C1 segment of cervical spinal cord (tissue), 14 donors: ENCODE results near the gene PPFIBP2.

Source experiments
- DNase-seq, 14 donors: peaks; one replicate each; lab custom pipeline; 2025; lab: John Stamatoyannopoulos, UW

Gene PPFIBP2

DNA sequence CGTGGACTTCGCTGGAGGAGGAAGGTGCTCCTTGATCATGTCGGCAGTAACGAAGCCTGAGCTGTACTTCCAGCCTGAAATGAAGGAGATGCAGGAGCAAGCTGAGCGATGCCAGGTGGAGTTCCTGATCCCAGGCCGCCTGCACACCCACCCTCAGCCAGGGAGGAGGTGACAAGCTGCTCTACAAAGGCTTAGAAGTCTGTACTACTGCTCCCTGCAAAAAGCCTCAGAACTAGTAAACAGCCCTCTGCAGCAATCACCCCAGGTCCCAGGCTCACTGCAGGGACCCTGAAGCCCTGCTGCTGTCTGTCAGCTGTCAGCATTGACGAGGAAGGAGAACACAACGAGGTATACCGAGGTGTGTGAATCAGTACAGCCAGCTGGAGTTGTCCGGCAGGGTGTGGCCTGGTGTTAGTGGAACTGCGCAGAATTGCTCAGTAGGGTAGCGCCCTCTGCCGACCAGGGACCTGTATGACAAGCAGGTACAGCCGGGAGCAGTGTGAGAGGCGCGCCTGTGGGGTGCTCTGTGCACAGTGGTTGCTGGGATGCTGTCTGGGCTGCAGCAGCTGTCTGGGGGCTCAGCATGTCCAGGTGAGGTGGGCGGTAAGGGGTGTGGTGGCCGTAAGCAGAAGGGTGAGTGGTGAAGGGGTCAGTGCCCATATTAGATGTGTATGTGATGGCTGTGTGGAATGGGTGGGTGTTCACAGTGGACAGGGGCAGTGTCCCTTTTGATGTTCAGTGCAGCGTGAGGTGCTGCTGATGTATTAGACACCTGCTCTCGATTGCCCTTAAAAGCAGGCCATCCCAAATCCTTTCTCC lies 151.9 kb downstream of the PPFIBP2 start:
- peak in 7 of 14 donors; percentile 27 to 66 (median 41) for DNase-seq

DNA sequence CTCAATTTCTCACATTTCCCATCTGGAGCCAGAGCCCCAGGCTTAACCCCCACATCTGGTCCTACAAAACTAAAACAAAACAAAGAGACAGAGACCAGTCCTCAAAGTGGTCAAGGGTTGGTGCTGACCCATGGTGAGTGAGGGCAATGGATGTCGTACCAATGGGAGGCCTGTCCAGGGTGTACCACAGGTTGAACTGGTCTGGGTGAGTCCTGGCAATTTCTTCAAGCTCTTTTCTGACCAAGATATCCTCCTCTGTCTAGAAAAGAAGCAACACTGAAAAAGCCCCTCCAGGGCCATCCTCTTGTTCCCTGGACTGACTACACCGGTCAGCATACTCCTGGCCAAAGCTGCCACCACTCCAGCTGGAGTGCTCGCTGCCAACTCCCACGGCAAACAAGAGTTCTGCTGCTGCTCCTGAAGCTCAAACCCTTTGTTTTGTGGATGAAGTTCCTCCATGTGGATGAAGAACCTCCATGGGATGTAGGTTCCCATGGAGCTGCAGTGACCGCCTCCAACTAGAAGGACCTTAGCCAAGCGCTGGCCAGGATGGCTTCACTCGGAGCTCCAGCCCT lies 152.6 kb downstream of the PPFIBP2 start:
- no peak for DNase-seq

DNA sequence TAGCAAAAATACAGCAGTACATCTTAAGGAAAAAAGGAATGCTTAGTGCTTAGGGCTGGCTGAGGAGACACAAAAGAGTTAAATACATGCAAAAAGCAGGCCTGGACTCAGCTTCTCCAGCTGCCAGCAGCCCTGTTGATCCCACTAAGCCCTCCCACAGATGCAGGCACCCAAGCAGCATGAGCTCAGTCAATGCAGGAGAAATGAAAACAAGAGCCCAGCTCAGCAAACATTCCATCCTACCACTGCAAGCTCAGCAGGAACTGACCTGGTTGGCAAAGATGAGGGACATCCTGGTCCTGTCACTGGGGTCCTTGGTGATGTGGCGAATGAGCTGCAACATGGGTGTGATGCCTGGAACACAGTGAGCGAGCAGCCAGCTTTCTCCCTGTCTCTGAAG lies 153.7 kb downstream of the PPFIBP2 start:
- no peak for DNase-seq

DNA sequence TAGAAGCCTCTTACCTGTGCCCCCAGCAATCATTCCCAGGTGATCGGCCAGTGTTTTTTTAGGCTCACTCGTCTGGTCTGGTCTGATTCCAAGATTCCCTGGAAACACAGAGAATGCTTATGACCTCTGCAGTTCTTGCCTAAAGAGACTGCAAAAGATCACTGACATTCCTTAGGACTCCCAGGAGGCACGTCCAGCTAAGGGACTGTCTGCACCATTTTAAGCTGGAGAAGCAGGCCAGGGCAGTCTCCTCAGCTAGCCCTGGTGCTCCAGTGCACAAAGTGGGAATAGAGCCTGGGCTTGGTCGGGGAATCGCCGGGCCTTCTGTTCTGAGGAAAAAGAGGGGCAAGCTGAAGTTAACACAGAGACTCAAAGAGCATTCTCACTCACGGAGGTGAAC lies 154.7 kb downstream of the PPFIBP2 start:
- DNase-seq: no peak

DNA sequence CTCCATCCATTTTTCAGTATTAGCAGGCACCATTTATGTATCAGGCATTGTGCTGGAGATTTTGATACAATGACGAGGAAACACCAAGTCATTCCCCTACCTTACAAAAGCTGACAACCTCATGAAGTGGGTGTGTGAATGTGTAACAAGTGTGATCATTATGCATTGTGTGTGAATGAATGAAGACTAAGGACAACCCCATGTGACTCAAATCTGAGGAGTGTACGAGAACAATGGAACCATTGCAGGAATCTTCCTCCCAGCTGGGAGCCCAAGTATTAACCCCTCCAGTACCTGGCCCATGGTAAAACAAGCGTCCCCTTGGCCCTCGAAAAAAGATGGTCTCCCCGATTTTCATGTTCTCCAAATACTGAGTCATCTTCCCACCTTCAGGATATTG lies 155.1 kb downstream of the PPFIBP2 start:
- peak in 1 of 14 donors; percentile 70 for DNase-seq

DNA sequence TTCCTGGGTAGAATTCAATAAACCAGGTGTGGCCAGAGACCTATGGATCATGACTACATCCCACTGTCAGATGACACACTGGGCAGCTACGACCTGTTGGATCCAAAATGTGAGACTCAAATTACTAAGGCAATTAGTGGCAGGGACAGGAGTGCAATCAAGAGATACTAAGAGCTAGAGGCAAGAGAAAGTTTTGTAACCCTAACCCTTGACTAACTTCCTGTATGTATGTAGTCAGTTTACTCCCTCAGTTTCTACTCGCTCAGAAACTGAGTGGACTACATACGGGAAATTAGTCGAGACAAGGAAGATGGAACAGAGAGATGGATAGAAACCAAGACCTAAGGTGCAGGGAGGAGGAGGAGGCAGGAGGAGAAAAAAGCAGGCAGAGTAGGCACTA lies 156.8 kb downstream of the PPFIBP2 start:
- no peak for DNase-seq

DNA sequence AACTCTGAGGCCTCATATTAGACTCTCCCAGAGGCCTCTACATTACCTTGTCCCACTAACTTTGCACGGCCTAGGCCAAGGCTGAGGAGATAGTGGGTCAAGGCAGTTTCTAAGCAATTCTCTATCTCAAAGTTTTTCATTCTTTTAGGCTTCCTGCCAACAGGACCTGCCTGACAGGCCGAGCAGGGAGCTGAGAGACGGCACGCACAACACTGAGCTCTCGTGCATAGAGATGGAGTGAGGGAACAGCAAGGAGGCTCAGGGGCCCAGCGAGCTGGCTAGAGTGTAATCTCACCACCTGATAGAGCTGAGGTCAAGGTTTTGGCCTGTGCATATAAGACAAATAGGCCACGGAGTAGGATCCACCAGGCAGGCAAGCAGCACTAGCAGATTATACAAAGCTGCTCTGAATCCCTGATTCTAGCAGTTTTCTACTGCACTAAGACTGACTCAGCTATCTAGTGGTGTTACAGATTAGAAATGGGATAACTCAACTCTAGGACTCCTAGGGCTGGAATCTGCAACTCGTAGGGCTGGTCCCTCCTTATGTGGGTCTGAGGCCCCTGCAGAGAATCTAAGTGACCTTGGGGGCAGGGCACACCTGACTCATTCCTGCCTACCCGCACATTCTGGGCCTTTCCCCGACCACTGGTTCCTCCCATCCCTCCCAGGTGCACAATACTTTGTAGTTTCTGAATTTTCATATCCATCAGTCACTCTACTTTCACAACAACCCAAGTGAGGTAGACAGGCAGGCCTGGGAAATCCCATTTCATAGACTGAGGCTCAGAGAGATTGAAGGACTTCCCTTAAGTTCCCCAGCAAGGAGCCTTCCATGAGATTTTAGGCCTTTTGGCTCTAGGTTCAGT lies 157.8 kb downstream of the PPFIBP2 start:
- no peak for DNase-seq

DNA sequence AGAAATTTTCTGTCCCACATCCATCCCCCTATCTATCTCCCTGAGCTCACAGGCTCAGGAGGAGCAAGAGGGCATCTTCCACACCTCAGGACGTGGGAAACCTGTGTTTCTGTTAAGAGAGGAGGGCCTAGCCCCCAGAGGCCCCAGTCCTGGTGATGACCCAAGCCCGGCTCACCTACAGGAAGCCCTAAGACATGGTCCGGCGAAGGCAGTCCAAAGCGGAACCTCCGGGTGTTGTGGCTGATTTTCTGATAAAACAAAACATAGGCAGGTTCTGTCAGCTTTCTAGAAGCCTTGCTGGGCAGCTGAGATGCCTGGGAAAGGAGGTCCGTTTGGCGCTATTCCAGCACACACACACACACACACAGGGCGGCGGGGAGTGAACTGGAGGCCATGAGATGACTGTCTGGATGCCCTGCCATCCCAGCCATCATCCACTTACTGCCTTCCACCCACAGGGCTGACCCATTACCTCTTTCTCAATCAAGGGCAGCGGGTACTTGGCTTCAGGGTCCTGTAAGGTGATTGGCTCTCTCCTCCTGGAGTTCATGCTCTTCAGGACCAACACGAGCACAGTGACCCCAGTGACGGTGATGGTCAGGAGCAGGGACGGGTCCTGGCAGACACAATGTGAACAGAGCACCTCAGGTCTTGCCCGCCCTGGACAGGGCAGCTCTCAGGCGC lies 158.6 kb downstream of the PPFIBP2 start:
- DNase-seq: no peak

DNA sequence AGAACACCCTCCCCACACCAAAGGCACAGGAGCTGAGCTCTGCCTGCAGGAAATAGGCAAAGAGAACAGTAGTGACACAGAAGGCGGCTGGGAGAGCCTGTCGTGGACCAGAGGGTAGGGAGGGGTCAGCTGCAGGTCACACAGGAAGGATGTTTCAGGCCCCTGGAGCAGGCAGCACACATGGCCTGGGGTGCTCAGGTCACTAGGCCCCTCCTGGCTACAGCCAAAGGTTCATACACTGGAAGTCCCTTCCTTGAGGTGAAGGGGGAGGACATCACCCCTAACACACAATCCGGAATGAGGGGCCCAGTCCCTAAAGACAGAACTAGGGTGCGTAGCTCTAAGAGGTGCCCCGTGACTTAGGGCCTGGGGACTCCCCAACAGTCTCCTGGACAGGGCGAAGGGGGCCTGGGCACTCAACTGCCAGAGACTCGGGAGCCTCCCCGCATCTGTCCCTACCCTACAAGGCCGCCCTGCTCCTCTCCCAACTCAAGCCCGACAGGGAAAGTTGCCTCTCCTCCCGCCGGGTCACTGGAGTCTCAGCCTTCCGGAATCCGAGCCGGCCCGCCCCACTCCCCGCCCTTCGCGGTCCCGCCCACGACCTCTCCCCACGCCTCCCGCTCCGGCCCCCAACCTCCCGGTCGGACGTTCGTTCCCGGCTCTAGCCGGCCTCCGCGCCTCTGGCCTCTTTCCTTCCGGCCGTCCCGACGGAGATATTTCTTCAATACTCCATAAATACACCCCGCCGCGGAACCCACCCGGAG lies 159.3 kb downstream of the PPFIBP2 start, which contains the start of gene CYB5R2:
CYB5R2 (minus strand) TSS at position 541 of the 764 bp plus-strand sequence. CDS start 675 bp downstream, outside the sequence.
- DNase-seq: peak in 4 of 14 donors; percentile 27 to 55 (median 46)

DNA sequence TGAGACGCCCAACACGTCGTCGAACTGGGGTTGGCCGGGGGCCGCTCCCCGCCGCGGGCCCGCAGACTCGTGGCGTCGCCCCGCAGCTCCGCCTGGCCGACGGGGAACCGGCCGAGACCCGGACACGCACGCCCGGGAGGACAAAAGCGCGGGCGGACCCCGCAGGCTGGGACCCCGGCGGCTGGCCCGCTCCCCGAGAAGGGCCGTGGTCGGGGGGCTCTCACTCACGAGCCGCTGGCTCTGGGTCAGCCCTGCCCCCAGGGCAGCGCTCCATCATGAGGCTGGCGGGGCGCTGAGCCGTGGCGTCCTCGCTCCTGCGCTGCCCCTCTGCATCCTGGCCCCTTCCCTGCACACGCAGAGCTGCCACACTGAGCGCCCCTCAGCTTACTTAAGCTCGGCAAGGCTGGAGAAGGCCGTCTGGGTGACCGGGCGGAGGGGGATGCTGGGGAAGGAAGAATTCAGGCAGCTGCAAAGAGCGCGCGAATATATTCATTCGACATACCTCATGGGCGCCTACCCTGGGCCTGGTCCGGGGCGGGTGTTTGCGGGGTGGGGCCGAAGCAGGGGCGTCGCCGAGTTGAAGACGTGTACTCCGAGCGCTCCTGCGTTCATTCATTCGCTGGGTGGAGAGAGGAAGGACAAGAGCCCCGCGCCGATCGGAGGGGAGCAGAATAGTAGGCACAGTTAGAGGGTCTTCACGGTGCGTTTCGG lies 160.1 kb downstream of the PPFIBP2 start:
- no peak for DNase-seq

DNA sequence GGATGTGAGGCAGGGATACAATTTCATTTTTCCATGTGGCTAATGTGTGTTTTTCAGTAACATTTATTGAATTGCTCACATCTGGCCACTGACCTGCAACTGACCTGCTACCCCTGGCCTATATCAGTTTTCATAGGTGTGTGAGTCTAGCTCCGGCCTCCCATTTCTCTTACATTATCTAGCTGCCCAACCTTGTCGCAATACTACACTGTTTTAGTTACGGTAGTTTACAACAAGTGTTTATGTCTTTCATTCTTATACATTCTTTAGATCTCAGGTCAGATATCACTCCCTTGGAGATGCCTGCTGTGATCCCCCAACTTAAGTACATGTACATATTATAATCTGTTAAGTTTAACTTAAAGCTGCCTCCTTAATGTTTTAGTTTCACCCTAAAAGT lies 161.8 kb downstream of the PPFIBP2 start:
- DNase-seq: no peak

DNA sequence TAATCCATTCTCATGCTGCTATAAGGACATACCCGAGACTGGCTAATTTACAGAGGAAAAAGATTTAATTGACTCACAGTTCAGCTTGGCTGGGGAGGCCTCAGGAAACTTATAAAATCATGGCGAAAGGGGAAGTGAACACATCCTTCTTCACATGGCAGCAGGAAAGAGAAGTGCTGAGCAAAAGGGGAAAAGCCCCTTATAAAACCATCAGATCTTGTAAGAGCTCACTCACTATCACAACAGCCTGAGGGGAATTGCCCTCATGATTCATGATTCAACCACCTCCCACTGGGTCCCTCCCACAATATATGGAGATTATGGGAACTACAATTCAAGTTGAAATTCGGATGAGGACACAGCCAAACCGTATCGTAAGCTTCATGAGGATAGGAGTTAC lies 163.3 kb downstream of the PPFIBP2 start:
- DNase-seq: no peak

DNA sequence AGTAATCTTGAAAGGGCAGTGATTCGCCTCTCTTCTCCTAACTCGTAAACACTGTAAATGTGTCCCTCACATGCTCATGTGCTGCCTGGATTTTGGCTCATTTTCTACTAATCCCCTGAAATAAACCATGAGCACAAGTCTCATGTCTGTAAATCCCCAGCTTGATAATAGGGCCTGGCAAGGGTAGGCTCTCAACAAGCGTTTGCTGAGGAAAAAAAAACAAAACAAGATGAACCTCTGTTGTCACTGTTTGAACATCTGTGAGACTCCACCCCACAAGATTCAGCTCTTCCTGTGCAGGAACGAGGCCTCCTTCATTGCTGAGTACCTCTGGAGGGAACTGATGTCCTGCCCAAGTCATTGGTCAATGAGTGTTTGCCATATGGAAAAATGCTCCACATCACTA lies 164.0 kb downstream of the PPFIBP2 start:
- no peak for DNase-seq

DNA sequence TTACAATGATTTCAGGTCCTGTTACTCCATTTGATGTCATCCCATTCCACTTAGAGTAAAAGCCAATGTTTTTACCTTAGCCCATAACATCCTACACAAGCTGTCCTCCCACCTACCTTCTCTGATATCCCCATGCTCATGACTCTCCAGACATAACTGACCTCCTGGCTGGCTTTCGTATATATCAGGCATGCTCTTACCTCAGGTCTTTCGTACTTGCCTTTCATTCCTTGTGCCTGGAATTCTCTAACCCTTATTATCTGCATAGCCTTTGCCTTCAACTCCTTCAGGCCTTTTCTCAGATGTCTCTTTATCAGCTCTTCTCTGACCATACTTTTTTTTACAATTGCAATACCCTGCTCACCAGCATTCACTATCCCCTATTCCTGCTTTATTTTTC lies 169.8 kb downstream of the PPFIBP2 start:
- DNase-seq: no peak

DNA sequence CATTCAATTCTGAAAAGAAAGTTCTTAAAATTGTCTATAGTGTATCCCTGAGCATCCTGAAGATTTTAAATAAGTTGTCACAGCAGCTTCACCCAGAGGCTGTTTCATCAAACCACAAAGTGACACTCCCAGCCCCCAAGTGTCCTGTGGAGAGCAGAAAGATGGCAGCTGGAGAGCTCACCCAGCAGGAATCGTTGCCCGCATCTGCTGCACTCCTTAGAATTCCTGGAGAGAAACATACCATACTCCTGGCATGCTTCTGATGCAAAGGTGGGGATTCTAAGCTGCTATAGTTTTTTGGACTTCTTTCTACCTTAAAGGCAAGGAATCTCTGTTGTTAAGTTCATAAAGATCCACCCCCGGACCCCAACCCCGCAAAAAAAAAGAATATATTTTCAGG lies 173.0 kb downstream of the PPFIBP2 start:
- no peak for DNase-seq

DNA sequence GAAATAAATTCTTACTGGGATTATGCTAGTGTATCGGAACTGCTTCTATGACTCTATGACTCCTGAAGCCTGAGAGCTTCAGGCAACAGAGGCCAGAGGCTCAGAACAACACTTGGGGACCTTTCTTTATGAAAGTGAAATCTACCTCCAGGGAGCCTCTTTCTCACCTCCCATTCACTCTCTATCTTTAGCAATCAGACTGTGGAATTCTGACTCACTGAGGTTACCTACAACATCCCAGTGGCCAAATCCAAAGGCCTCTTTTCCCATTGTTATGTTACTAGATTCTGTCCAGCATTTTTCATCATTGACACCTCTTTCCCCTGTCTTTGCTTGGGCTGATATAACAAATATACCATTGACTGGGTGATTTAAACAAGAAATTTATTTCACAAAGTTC lies 173.6 kb downstream of the PPFIBP2 start:
- DNase-seq: no peak

DNA sequence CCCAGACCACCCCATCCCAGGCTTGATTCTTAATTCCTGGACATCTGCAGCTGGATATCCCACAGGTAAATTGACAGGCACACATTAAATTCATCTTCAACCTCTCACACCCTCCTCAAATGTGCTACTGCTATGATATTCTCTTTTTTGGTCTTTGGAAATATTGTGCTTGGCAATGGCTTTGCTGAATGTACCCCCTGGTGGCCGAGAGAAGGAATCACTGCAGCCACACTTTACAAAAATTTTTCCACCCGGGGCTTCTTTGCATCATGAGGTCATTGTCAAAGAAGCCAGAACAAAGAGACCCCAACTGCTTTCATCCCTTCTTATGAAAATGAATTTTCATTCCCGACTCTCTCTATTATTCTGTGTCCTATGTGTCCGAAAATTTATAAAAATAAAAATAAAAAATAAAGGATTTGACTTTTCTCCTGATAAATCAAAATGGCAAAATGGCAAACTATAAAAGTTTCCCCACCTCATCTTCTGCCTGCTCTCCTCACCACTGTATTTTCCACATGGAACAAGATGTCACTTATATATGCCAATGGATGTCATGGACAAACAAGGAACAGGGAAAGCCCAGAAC lies 174.5 kb downstream of the PPFIBP2 start:
- no peak for DNase-seq

DNA sequence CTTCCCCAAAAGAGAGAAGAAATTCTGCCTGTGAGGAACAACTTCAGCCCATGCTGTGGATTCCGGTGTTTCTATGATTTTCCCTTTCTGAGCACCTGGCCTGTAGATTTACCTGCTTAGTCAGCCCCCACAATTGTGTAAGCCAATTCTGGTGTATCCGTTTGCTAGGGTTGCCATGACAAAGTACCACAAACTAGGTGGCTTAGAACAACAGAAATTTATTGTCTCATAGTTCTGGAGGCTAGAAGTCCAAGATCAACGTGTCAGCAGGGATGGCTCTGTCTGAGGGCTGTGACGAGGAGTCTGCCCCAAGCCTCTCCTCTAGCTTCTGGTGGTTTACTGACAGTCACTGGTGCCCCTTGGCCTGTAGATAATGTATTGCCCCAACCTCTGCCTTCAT lies 175.4 kb downstream of the PPFIBP2 start:
- no peak for DNase-seq

DNA sequence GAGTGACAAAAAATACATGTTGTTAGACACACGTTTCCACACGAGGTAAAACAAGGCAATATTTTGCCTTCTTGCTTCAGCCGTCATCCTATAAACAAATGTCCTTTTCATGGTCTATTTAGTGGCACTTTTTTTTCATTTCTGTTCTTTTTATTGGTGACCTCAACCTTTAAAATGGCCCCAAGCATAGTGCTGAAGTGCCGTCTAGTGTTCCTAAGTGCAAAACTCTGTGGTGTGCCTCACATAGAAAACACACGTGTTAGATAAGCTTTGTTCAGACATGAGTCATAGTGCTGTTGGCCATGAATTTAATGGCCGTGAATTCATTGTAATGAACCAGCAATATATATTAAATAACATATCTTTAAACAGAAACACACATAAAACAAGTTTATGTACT lies 176.8 kb downstream of the PPFIBP2 start:
- DNase-seq: no peak
